Keratinocyte (primary cell): Measurements from ENCODE around the gene RFESD. TPM values are rescaled to one million over a fixed set of nuclear protein-coding genes. Genes with fewer than 3 reads are reported as not detected.

ENCODE experiments used
- DNase-seq: peaks from one replicate; pipeline ENCODE4 v3.0.0-alpha.2; 2011; ENCODE audit warnings: low read depth, missing footprints, low spot score
- FAIRE-seq: peaks from 2 replicates; lab custom pipeline; 2011; peaks lifted over from hg19 to GRCh38; lab: Jason Lieb, UNC
- H2AFZ ChIP-seq: 2 replicates; pipeline ENCODE4 v1.6.0; 2012; ENCODE audit warnings: low read length, control low read depth, inconsistent platforms; ENCODE audit not compliant: control insufficient read depth
- H3K27ac ChIP-seq: 2 replicates; pipeline ENCODE4 v1.5.1; 2011; ENCODE audit warnings: low read length; ENCODE audit not compliant: control insufficient read depth, insufficient read depth
- H3K27me3 ChIP-seq: 3 replicates; pipeline ENCODE4 v1.6.0; 2011; ENCODE audit warnings: low read length; ENCODE audit not compliant: control insufficient read depth, insufficient read depth; ENCODE audit errors: extremely low read depth
- H3K36me3 ChIP-seq, 2 experiments: 2 replicates in 1 of 2; 3 replicates in 1 of 2; pipeline ENCODE4 v1.5.1; 2011; ENCODE audit warnings: low read length in 2 of 2, mild to moderate bottlenecking in 1 of 2; ENCODE audit not compliant: control insufficient read depth in 2 of 2, insufficient read depth in 2 of 2; ENCODE audit errors: extremely low read depth in 1 of 2
- H3K4me1 ChIP-seq: 3 replicates; pipeline ENCODE4 v1.5.1; 2011; ENCODE audit warnings: low read length; ENCODE audit not compliant: control insufficient read depth, insufficient read depth; ENCODE audit errors: extremely low read depth
- H3K4me2 ChIP-seq: 3 replicates; pipeline ENCODE4 v1.6.0; 2011; ENCODE audit warnings: low read depth, low read length; ENCODE audit not compliant: control insufficient read depth, insufficient read depth; ENCODE audit errors: extremely low read depth
- H3K4me3 ChIP-seq, 3 experiments: fragments of 200-600 bp in 1 of 3; sonication (generic) in 1 of 3; 2 replicates in 2 of 3; 3 replicates in 1 of 3; pipeline ENCODE4 v1.5.1; 2011 to 2016; ENCODE audit warnings: low read length in 3 of 3, mild to moderate bottlenecking in 3 of 3, control low read depth in 2 of 3, inconsistent platforms in 1 of 3, low read depth in 1 of 3, mixed read lengths in 1 of 3, mixed run types in 1 of 3, moderate library complexity in 1 of 3; ENCODE audit not compliant: control insufficient read depth in 2 of 3, insufficient read depth in 2 of 3; ENCODE audit errors: extremely low read depth in 1 of 3
- H3K79me2 ChIP-seq: 2 replicates; pipeline ENCODE4 v1.6.0; 2012; ENCODE audit warnings: low read length; ENCODE audit not compliant: control insufficient read depth, insufficient read depth
- H3K9ac ChIP-seq: 3 replicates; pipeline ENCODE4 v1.6.0; 2011; ENCODE audit warnings: low read length; ENCODE audit not compliant: control insufficient read depth, insufficient read depth; ENCODE audit errors: extremely low read depth
- H3K9me1 ChIP-seq: 3 replicates; pipeline ENCODE4 v1.6.0; 2011; ENCODE audit warnings: low read length; ENCODE audit not compliant: control insufficient read depth, insufficient read depth; ENCODE audit errors: extremely low read depth
- H3K9me3 ChIP-seq: 2 replicates; pipeline ENCODE4 v1.5.1; 2012; ENCODE audit warnings: low read depth, low read length; ENCODE audit not compliant: control insufficient read depth
- H4K20me1 ChIP-seq: 3 replicates; pipeline ENCODE4 v1.6.0; 2011; ENCODE audit warnings: low read length; ENCODE audit not compliant: control insufficient read depth, insufficient read depth; ENCODE audit errors: extremely low read depth
- EZH2 ChIP-seq: IDR thresholded peaks from one replicate; pipeline ENCODE4 v1.6.1; 2012; ENCODE audit warnings: inconsistent platforms, mild to moderate bottlenecking, low read length, moderate library complexity
- dilution Hi-C: fragments of 300-500 bp; cut with MboI; formaldehyde crosslinking; loops from one replicate; pipeline ENCODE4 v1.7.0; 2020; ENCODE audit warnings: low sequenced_read_pairs; ENCODE audit not compliant: extremely low pct_ligation_motif_present
- polyA plus RNA-seq, 5 experiments: library from polyadenylated mRNA; depleted of rRNA in 3 of 5; stranded (reverse) in 3 of 5; stranded (forward) in 1 of 5; unstranded in 1 of 5; fragments of >200 nt; gene quantifications; 1 replicate in 1 of 5; 2 replicates in 3 of 5; 3 replicates in 1 of 5; pipeline versions ENCODE4 v1.2.1 to v1.2.3, GENCODE V29; 2011 to 2012; ENCODE audit warnings: missing spikeins in 2 of 5, low read depth in 1 of 5, low replicate concordance in 1 of 5
- TF ChIP-seq, protein P1 (sequence below), 3 experiments: IDR thresholded peaks in 1 of 3; conservative IDR thresholded peaks in 1 of 3; optimal IDR thresholded peaks in 1 of 3; 2 replicates in 2 of 3; 3 replicates in 1 of 3; pipeline versions ENCODE3 to v1.5.1; 2011; ENCODE audit warnings: low read length in 3 of 3, mild to moderate bottlenecking in 3 of 3, moderate library complexity in 2 of 3, control low read depth in 1 of 3, inconsistent platforms in 1 of 3; ENCODE audit not compliant: insufficient read depth in 2 of 3; ENCODE audit errors: extremely low read depth in 1 of 3

Gene RFESD
- polyA plus RNA-seq, 1 donor (not counting 4 experiments of a cell fraction or from before 2014, with no cell fraction given): 3.5 TPM

DNA sequence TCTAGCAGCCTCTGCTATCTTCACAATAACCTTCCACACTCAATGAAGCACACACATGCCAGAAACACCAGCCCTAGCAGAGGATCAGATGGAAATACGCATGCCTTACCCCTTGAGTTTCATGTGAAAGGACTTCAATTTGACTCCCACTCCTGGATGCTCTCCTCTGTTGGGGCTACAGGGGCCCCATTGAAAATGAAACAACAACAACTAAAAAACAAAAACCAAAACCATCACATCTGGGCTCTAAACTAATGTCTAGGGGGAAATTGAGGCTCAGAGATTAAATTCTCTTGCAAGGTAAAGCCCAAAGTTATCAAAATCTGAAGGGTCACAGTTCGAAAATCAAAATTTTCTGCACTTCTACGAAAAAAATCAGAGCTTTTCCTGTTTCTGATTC, 7.9 kb upstream of the RFESD start:
- DNase-seq (no peak), FAIRE-seq (no peak)
- Histone ChIP-seq H3K9me3 (no peaks in the 10 kb centered on the region), H3K36me3 (no peaks in the 10 kb centered on the region), H3K79me2 (no peaks in the 10 kb centered on the region), H3K4me3 (no peak overlapping the region), H3K9ac (no peak overlapping the region), H3K27ac (no peak overlapping the region), H3K4me2 (no peak overlapping the region), H2AFZ (no peak overlapping the region), H3K9me1 (no peaks in the 10 kb centered on the region), H4K20me1 (no peaks in the 10 kb centered on the region), H3K27me3 (no peaks in the 10 kb centered on the region), H3K4me1 (no peaks in the 10 kb centered on the region)
- no peak for TF ChIP-seq EZH2
- TF ChIP-seq, protein P1, sequence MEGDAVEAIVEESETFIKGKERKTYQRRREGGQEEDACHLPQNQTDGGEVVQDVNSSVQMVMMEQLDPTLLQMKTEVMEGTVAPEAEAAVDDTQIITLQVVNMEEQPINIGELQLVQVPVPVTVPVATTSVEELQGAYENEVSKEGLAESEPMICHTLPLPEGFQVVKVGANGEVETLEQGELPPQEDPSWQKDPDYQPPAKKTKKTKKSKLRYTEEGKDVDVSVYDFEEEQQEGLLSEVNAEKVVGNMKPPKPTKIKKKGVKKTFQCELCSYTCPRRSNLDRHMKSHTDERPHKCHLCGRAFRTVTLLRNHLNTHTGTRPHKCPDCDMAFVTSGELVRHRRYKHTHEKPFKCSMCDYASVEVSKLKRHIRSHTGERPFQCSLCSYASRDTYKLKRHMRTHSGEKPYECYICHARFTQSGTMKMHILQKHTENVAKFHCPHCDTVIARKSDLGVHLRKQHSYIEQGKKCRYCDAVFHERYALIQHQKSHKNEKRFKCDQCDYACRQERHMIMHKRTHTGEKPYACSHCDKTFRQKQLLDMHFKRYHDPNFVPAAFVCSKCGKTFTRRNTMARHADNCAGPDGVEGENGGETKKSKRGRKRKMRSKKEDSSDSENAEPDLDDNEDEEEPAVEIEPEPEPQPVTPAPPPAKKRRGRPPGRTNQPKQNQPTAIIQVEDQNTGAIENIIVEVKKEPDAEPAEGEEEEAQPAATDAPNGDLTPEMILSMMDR (optimal IDR thresholded peaks at IDR 0.05 in 1 of 3, IDR thresholded peaks at IDR 0.05 in 1 of 3, conservative IDR thresholded peaks at IDR 0.05 in 1 of 3; ENCODE audit: extremely low read depth in 1 of 3, insufficient read depth in 2 of 3, low read length in 3 of 3): no peak
- dilution Hi-C loops: no loop called here

DNA sequence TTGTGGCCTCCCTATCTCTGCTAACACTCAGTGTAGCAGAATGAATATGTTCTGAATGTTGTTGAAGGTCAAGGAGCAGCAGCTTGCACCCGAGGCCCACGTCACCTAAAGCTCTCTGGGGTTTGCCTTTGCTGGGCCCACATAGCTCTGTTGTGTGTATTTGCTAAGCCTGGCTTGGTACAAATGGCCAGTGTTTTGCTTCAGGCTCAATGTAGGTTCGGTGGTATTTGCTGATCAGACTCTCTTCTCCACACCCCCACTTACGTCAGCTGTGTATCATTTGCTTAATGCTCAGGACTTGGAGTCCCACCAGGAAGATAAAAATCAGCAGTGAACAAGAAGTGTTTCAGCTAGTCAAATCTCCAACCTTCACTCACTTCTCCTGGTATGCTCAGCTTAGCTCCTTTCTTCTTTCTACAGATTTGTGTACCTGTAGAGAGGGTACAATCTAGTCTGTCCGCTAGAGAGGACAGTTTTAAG, 4.8 kb upstream of the RFESD start:
- FAIRE-seq (no peak), DNase-seq (no peak)
- Histone ChIP-seq H3K9me3 (no peaks in the 10 kb centered on the region), H3K36me3 (no peaks in the 10 kb centered on the region), H3K4me3 (no peak overlapping the region), H3K9ac (no peak overlapping the region), H3K79me2 (no peaks in the 10 kb centered on the region), H2AFZ (no peak overlapping the region), H4K20me1 (no peaks in the 10 kb centered on the region), H3K4me2 (no peak overlapping the region), H3K27ac (no peak overlapping the region), H3K9me1 (no peaks in the 10 kb centered on the region), H3K27me3 (no peaks in the 10 kb centered on the region), H3K4me1 (no peaks in the 10 kb centered on the region)
- dilution Hi-C loops: no loop called here
- TF ChIP-seq, protein P1 (optimal IDR thresholded peaks at IDR 0.05 in 1 of 3, IDR thresholded peaks at IDR 0.05 in 1 of 3, conservative IDR thresholded peaks at IDR 0.05 in 1 of 3; ENCODE audit: extremely low read depth in 1 of 3, insufficient read depth in 2 of 3, low read length in 3 of 3): no peak
- no peak for TF ChIP-seq EZH2
